GM12874 (cell line): ENCODE data around the gene ZNF407.

Experiments
- TF ChIP-seq, protein P1 (sequence below): IDR thresholded peaks from 2 replicates; pipeline ENCODE4 v1.5.1; 2011; ENCODE audit warnings: low read depth, mild to moderate bottlenecking, control low read depth, low read length, moderate library complexity; ENCODE audit not compliant: insufficient read depth

ZNF407 gene

DNA sequence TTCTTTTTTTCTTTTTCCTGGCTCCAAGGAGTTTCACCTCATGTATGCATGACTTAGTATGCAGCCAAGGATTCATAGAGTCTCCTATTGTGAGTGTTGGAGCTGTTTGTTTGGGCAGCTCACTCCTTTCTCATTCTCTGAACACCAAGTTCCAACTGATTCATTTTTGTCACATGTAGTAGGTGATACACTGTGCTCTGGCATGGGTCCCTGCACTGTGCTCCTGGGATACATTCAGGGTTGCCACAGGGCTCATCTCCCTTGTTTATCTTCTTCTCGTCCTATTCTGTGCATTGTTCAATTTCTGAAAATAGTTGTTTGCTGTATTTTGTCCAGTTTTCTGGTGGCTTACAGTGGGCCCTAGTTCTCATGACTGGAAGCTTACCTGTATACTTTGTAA, 96.8 kb downstream of the ZNF407 start:
- TF ChIP-seq, protein P1, sequence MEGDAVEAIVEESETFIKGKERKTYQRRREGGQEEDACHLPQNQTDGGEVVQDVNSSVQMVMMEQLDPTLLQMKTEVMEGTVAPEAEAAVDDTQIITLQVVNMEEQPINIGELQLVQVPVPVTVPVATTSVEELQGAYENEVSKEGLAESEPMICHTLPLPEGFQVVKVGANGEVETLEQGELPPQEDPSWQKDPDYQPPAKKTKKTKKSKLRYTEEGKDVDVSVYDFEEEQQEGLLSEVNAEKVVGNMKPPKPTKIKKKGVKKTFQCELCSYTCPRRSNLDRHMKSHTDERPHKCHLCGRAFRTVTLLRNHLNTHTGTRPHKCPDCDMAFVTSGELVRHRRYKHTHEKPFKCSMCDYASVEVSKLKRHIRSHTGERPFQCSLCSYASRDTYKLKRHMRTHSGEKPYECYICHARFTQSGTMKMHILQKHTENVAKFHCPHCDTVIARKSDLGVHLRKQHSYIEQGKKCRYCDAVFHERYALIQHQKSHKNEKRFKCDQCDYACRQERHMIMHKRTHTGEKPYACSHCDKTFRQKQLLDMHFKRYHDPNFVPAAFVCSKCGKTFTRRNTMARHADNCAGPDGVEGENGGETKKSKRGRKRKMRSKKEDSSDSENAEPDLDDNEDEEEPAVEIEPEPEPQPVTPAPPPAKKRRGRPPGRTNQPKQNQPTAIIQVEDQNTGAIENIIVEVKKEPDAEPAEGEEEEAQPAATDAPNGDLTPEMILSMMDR, result no peak

DNA sequence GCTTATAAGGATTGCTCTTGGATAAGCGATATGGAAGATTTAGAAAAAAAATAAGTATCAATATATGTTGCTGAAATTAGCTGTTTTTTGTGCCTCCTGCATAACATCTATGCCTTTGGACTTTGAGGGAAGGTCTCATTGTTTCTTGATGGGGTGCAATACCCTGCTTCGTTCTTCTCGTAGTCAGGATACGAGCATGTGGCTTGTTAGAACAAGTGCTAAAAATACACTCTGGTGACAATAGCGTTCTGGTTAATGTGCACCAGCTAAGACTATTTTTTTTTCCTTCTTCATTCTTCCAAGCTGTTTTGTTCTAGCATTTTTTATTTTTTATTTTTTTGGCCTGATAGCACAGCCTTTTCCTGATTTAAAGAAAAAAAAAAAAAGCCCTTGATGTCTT, 97.5 kb downstream of the ZNF407 start:
- TF ChIP-seq, protein P1, result no peak

DNA sequence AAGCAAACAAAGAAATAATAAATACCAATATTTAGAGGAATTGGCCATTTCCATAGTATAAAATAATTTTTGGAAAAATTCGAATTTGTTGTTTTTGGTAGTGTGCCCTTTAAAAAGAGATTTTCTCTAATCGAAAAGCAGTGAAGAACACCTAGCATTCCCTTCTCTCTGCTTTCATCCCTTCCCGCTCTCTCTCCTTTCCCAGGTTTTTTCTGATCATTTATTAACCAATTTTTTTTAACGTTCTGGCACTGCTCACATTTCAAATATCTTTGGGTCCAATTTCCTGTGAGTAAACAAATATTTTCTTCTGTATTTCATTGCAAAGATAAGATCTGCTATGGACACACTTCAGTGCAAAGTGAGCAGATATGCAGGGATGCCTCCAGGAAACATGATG, 101.2 kb downstream of the ZNF407 start:
- TF ChIP-seq, protein P1, result no peak

- TF ChIP-seq, protein P1, result no peak
Measured at GRCh38 chr18:74699455-74699854, 101.8 kb downstream of the ZNF407 start.

DNA sequence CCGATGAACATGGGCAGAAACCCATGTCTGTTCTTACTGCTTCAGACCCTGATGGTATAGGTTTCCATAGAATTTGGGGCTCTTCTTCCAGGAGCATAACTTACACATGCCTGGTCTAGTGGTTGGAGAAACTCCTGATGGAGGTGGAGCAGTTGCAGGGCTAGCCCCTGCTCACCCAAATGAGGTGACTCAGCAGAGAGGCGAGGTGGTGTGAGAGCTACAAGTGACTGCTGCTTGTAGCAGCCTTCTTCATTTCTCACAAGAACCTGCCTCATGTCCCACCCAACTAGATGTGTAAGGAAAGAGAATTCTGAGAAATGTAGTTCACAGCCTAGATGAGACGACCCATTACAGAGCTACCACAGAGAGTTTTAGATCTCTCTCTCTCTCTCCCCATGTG, 105.3 kb downstream of the ZNF407 start:
- TF ChIP-seq, protein P1, result no peak

DNA sequence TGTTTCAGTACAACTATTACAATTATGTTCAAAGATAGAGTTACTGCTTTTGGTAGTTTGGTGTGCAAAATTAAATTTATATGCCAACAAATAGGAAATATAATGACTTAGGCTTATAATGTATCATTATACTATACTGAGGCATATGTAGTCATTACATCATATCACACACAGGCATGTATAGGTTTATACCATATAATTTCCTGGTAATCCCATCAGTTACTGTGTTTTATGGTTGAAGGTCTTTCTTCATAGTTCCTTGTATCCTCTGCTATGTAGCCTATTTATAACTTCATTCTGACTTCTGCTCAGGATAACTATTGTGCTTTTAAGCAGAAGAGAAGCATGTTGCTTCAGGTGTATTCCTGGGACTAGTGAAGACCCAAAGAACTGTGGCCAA, 110.5 kb downstream of the ZNF407 start:
- TF ChIP-seq, protein P1, result no peak

- TF ChIP-seq, protein P1, result no peak
Measured at GRCh38 chr18:74709452-74709851, 111.8 kb downstream of the ZNF407 start.

GRCh38 chr18:74714120-74714519, 116.5 kb downstream of the ZNF407 start:
- TF ChIP-seq, protein P1, result no peak
